Cerebellar cortex (tissue), 1 donor: ENCODE data around the gene MACROD2.

Experiments used
- DNase-seq: peaks from one replicate; pipeline ENCODE4 v3.0.0-alpha.2; 2015; ENCODE audit warnings: low spot score

Gene MACROD2

DNA sequence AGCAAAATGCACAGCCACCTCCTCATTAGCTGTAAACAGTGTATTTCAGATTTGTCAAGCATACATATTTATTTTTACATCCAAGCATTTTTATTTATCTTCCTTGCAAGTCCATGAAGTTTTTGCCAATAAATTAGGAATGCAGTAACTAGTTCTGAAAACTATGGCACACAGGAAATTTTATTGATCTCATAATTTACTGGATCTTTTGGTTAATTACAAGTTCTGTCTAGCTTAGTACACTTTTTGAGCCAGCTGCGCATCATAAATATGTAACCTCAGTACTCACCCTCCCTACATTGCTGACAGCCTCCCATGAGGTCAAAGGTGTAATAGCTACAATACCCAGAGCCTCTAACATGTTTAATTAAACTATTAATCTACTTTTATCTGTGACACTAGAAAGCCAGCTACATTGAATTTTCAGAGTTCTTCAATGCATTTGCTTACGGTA, 1679.8 kb downstream of the MACROD2 start:
- DNase-seq, result no peak

DNA sequence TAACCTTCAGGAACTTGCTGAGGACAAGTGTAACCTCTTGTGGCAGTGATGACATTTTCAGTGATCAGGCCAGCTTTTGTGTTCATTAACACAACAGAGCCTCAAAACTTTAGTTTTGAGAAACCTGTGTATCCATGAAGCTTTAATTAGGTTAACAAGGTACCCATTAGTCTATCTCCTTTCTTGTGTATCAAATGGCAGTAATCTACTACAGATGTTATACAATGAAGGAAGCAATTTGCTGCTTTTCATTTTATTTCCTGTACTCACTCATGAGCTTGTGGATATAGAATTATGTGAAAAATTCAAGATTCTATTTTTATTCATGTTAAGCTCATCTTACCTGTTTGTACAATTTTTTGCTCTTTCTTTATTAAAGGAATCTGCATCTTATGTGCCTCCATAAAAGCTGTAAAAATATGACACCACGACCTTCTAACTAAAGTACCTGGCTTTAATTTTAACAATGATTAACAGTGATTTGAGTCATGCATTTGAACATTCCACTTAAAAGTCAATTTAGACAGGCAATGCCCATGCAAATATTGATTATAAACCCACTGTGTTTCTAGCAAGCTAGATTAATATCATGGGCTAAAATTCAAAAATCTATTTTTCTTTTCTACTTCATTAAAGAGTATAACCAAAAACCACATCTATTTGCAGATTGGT, 1680.6 kb downstream of the MACROD2 start:
- no peak for DNase-seq

DNA sequence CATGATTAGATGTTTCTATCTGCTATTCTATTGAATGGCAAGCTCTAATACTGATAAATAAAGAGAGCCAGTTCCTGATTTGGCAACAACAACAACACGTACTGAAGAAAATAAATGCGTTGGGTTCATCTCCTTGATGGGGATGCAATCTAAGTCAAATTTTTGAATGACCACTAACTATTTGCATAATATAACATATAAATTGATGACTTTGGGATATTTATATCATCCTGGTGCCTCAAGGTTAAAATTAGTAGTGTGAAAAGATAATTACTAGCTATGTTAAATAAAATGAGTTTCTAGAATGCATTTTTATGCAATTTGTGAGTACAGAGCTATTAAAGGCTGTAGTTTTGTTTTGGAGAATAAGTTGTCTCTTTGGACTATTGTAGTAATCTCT, 1681.5 kb downstream of the MACROD2 start:
- DNase-seq, result no peak

DNA sequence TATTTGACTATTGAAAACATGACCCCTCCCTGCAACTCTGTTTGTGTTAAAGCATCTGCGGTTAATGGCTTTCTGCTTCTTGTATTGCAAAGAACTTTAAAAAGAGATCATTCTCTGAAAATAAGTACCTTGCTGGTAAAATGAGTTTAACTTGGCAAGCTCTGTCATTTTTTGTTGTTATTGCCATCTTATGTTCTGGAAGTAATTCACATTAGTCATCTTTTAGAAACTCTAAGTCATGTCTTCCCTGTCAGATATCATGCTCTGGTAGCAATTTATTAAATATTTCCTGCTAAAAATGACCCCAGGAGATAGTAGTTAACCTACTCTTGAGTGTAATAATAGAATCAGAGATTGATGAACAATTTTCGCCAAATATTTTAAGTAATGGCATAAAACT, 1687.4 kb downstream of the MACROD2 start:
- DNase-seq, result no peak

DNA sequence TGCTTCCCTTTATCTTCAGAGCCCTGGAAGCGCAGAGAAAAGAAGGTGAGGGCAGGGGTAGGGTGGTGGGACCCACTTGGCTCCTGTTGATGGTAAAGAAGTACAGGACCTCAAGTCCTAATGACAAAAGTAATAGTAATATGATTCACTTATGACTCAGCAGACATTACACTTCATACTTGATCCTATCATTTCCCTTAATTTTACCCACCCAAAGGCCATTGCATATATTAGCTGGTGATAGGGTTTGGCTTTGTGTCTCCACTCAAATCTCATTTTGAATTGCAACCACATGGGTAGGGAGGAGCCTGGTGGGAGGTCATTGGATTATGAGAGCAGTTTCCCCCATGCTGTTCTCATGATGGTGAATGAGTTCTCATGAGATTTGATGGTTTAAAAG, 1697.3 kb downstream of the MACROD2 start:
- DNase-seq, result no peak

DNA sequence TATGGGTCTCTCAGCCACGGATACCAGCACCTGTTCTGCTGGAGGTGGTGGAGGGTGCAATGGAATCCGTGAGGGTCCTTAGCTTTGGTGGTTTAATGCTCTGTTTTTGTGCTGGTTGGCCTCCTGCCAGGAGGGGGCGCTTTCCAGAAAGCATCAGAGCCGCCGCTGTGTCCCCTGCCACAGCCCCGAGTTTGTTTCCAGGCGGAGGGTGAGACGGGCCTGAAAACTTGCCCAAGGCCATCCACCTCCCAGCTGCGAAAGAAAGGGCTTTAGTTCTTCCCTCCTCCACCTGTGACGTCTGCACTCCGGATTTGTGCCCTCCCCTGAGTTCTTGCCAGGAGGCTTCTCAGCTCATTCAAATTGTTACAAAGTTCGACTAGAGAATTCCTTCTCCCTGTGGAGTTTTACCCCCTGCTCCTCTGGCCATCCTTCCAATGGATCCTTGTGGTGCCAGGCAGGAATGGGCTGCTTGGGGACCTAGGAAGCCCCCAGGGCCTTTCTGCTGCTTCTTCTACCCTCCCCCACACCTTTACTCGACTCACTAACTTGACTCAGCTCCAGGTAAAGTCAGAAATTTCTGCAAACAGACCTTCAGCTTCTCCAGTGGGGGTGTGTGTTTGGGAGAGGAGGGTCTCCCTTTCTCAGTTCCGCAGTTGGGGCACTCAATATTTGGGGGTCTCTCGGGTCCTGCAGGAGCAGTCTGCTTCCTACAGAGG, 1704.3 kb downstream of the MACROD2 start:
- DNase-seq, result no peak

DNA sequence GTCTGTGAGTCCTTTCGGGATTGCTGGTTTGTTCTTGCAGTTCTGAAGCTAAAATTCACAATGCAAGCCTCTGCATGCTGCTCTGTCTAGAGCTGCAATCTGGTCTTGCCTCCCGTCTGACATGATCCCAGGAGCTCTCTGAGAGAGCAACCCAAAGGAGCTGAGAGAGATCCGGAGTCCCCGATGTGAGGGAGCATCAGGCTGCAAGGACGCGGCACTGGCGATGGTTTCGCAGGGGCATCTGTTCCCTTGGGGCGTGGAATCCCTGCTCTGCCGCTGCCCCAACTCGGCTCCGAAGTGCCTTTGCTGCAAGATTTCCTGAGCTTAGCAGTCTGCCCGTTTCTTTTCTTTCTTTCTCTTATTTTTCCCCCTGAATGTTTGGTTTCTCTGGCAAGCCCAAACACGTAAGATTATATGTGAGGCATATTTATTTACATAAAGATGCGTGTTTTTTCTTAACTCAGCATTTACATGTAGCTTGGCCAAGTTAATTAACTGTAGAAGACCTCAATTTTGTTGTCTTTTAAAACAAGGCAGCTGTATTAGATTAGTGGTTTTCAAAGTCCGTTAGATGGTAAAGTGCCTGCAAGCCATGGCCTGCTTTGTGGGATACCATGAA, 1704.9 kb downstream of the MACROD2 start:
- no peak for DNase-seq

DNA sequence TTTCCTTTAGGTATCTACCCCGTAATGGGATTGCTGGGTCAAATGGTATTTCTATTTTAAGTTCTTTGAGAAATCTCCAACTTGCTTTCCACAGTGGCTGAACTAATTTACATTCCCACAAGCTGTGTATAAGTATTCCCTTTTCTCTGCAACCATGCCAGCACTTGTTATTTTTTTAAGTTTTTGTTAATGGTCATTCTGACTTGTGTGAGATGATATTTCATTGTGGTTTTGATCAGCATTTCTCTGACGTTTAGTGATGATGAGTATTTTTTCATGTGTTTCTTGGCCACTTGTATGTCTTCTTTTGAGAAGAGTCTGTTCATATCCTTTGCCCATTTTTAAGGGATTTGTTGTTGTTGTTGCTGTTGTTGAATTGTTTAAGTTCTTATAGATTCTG, 1706.8 kb downstream of the MACROD2 start:
- DNase-seq, result no peak

DNA sequence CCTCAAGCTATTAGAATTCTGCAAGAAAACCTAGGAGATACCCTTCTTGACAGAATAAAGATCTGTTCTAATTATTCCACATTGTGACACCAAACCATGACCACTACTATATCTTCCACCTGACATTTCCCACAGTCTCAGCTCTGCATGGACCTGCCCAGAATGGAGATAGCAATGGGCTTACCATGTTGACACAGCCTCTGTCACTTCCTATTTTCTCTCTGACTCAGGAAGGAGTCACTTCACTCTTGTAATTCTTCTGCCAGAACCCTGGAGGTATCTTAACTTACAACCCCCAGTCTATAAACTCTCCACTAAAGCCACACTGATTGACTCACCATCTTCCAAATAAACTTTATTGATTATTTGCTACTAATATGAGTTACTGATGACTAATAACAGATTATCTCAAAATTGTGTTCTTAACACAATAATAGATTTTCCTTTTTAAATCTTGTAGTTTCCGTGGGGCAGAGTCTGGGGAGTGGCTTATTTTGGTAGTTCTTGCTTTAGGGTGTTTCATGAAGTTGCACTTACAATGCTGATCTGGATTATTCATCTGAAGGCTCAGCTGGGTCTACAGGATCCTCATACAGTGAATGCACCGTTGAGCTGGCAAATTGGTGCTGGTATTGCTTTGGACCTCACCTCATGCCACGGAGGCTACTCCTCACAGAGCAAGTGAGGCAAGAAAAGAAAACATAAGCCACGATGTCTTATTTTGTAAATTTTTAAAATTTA, 1708.0 kb downstream of the MACROD2 start:
- DNase-seq, result no peak

DNA sequence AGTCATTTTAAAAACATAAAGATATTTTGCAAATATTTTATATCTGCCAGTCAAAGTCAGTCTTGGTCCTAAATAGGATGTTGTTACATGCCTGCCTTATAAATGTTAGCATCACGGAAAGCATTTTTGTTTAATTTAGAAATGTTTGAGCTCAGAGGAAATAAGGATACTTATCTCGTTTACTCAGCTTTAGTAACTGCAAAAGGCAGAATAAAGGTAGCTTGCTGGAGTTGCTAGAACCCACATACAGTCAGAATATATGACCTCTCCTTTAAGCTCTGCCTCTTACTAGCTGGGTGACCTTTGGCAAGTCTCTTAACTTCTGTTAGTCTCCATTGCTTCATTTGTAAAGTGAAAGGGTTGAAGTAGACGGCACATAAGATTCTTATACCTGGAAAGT, 1710.7 kb downstream of the MACROD2 start:
- DNase-seq, result no peak

DNA sequence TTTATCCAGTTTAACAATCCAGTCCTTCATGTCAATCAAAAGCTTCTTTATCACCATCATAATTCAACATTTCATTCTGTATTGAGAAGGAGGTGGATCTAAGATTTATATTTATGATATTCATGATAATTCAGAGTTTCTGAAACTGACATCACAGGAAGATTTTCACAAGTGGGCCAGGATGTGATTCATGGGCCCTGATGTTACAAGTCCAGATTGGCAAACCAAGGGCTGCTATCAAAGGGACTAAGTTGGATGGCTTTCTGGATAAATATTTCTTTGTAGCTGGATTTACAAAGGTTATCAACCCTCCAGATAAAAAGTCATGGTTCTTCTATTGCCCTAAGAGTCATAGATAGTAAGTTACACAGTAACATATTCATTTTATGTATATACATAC, 1711.4 kb downstream of the MACROD2 start:
- DNase-seq, result no peak

DNA sequence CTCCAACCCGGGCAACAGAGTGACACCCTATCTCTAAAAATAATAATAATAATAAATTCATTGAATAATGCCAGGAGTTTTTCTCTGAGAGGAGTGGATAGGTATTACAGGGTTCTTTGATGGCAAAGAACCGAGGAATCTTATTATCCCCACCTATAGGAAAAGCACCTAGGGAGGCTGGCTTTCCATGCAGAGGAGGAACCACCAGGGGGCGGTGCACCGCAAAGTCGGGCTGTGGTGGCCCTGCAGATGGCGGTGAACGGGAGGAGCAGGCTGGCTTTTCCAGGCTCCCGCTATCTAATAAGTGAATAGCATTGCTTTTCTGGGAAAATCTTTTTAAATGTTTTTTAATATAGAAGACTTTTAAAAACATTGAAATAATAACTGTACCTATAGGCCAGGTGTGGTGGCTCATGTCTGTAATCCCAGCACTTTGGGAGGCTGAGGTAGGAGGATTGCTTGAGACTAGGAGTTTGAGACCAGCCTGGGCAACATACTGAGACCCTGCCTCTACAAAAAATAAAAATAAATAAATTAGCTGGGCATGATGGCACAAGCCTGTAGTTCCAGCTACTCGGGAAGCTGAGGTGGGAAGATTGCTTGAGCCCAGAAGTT, 1713.8 kb downstream of the MACROD2 start:
- DNase-seq, result no peak

DNA sequence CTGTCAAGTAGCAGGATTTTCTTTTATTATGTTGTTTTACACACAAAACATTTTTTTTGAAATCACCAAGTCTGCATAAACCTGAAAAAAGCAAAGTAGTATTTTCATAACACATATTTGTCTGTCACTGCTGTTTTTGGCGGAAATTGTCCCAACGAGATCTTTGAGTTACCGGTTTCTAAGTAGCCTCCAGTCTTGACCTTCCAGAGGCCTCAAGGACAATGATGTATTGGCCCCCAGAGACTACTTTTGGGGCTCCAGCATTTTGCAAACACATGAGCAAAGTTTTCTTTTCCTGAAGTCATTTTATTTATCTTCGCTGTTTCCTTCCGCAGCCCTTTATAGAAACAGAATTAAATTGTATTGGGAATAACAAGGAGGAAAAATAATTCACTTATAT, 1715.3 kb downstream of the MACROD2 start:
- DNase-seq, result no peak

DNA sequence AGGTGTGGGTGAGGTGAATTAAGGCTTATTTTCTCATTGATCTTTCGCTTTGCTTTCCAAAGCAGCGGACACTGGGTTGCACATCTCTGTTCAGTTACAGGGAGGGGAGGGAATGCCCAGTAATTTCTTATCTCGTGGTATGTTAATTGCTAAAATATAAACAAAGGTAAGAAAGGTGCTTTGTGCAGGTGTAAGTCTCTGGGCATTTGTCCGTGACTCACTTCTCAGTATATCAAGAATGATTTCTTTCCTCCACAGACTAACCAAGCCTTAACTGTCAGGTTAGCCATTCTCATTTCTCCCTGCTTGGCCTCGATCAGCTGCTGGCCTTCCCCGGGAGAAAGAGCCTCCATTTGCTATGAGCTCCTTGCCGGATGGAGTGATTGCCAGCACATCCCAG, 1715.9 kb downstream of the MACROD2 start:
- DNase-seq, result no peak

DNA sequence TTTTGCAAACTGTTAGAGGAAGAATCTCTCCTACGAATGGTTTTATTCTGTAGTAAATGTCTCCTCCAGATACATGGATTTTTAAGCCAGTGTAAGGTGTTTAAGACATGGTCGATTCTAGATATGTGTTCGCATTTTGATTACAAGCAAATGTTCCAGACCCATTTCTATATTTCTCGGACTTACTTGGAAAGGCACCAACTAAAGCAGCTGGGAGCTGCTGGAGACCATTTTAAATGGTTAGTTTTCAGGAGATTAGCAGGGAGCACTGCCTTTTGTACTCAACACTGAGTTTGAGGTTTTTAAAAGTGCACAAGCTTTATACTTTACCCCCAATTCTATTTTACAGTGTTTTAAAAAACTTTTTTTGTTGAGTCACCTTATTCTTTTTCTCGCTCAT, 1720.9 kb downstream of the MACROD2 start:
- DNase-seq, result peak; percentile 16

DNA sequence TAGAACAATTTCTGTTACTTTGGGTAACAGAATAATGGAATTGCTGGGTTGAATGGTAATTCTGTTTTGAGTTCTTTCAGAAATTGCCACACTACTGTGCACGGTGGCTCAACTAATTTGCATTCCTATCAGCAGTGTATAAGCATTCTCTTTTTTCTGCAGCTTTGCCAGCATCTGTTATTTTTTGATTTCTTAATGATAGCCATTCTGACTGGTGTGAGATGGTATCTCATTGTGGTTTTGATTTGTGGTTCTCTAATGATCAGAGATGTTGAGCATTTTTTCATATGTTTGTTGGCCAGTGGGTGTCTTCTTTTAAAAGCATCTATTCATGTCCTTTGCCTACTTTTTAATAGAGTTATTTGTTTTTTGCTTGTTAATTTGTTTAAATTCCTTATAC, 1731.1 kb downstream of the MACROD2 start:
- no peak for DNase-seq

DNA sequence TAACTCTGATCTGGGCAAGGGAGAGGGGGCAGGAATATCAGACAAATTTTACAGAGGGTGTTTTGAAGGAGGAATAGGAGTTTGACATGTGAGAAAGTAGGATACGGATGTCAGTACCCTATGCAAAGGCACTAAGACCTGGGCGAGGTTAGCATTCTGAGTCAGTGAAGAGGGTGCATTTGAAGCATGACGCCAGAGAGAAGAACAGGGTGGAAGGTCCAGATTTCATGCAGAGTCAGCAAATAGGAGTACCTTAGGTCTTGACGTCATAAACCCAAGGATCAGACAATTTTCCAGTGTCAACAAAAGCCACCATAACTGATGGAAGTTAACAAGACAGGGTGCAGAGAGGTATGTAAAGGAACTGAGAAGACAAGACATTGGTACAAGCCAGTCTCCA, 1738.7 kb downstream of the MACROD2 start:
- DNase-seq, result no peak

DNA sequence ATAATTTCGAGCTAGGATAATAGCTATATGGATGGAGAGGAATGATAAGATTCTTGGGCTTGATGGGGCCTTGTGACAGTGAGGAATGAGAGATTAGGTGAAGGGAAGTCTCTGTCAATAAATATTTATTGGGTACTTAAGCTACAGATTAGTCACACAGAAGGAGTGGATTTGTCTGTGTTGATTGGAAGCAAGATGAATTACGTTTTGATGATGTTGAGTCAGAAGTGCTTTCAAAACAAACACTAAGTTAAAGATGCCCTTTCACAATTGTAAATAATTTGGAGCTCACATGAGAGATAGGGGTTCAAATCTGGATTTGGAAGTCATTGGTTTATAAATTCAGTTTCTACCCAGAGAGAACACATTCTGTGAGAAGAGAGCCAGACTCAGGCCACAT, 1743.7 kb downstream of the MACROD2 start:
- no peak for DNase-seq

DNA sequence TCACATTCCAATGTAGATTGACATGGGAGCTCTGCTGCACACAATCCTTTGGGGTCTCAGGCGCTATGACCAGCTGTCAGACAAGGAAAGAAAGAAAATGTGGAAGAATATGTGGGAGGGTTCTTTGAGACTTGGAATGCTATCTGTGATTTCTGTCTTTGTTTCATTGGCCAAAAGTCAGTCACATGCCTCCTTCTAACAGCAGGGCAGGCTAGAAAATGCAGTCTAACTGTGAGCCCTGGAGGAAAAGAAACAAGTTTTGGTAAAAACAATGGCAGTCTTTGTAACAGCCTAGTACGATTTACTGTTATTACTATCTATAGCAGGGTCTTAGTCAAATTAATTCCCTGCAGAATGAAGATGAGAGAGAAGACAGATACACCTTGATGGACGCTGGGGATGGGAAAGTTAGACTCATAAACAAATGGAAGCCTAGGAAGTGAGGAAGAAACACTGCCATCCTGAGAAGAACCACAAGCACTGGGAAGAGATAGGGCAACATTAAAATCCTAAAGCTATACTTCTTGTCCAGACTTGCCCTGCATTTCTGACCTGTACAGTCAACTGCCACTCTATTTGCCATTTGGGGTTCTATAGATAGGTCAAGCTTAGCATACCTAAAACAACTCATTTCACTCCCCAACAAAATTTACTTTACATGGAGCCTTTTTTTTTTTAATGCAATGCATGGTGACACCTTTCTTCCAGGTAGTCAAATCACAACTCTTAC, 1744.9 kb downstream of the MACROD2 start:
- no peak for DNase-seq

DNA sequence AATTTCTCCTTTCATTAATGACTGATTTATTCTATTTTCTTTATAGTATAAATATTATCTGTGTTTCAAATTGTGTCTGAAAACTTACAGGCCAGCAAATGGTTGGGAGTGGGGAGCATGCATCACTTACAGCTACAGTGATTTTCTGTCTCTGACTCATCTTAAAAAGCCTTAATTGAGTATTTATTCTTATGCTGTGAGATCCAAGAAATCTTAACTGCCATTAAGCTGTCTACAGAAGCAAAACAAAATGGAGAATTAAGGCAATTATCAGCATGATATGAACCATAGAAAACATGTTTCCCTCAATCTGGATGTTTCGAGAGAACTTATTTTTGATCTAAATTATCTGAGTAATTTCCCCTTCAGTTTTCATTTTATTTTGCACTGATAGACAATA, 1746.8 kb downstream of the MACROD2 start:
- DNase-seq, result no peak

DNA sequence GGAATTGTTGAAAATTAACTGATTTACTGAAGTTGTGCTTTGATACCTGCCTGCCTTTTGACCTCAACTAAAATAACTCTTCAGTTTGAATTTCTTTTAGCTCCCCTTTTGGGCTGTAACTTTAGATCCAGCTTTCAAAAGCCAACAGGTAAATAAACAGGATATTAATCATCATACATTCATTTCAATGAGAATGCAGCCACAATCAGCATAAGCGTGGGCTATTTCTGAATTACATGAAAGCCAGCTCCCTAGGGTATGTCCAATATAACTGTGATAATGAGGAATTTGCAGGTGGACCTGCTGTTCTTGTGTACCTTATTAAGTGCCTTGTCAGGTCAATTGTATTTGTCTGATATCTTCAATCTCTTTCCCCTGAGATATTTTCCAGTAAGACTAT, 1747.3 kb downstream of the MACROD2 start:
- no peak for DNase-seq
